PC-9 (cell line): Measurements from ENCODE around the gene MSLN. TPM values are rescaled to one million over a fixed set of nuclear protein-coding genes. Genes with fewer than 3 reads are reported as not detected.

Experiments
- BruUV-seq: library from RNA; stranded (reverse); fragments of 400-500 nt; replicated peaks from 2 replicates; lab custom pipeline; 2021; lab: Mats Ljungman, UMichigan
- CTCF ChIA-PET: fragments of 300-600 bp; sonication (Branson Sonifier 250); formaldehyde crosslinking; loops from one replicate; lab custom pipeline; 2022; ENCODE audit warnings: antibody characterized with exemption; lab: Charles Lee
- POLR2A ChIA-PET: fragments of 300-600 bp; sonication (Branson Sonifier 250); formaldehyde crosslinking; loops from one replicate; lab custom pipeline; 2022; ENCODE audit warnings: antibody characterized with exemption; ENCODE audit not compliant: unreplicated experiment; lab: Charles Lee
- DNase-seq, 2 experiments: peaks; one replicate each; pipeline versions ENCODE4 v3.0.0 to v3.0.0-alpha.2; 2015 to 2022; ENCODE audit warnings: mixed read lengths in 1 of 2
- H2AFZ ChIP-seq: fragments of 200-600 bp; sonication (generic); 2 replicates; pipeline ENCODE4 v1.8.1; 2017; ENCODE audit warnings: antibody characterized with exemption
- H3F3A ChIP-seq: fragments of 200-600 bp; sonication (generic); 2 replicates; pipeline ENCODE4 v1.8.1; 2017; ENCODE audit warnings: antibody characterized with exemption, mild to moderate bottlenecking, low read depth; ENCODE audit not compliant: insufficient read depth
- H3K27ac ChIP-seq: fragments of 200-600 bp; sonication (generic); 2 replicates; pipeline ENCODE4 v1.6.1; 2016; ENCODE audit warnings: mixed run types
- H3K27me3 ChIP-seq: fragments of 200-600 bp; sonication (generic); 2 replicates; pipeline ENCODE4 v1.6.1; 2016; ENCODE audit warnings: low read depth, mixed run types; ENCODE audit not compliant: insufficient read depth
- H3K36me3 ChIP-seq: fragments of 200-600 bp; sonication (generic); 2 replicates; pipeline ENCODE4 v1.6.1; 2016; ENCODE audit warnings: low read depth, mixed run types
- H3K4me1 ChIP-seq: fragments of 200-600 bp; sonication (generic); replicated peaks from 2 replicates; pipeline ENCODE4 v1.6.1; 2016; ENCODE audit warnings: mixed run types; ENCODE audit not compliant: insufficient read depth
- H3K4me2 ChIP-seq: fragments of 200-600 bp; sonication (generic); 2 replicates; pipeline ENCODE4 v1.6.1; 2017; ENCODE audit warnings: mixed run types
- H3K4me3 ChIP-seq: fragments of 200-600 bp; sonication (generic); 2 replicates; pipeline ENCODE4 v1.6.1; 2016; ENCODE audit warnings: mixed run types
- H3K79me2 ChIP-seq: fragments of 200-600 bp; sonication (generic); 2 replicates; pipeline ENCODE4 v1.6.1; 2017; ENCODE audit warnings: low read depth, mixed run types
- H3K9me2 ChIP-seq: fragments of 200-600 bp; sonication (generic); 2 replicates; pipeline ENCODE4 v1.8.1; 2017; ENCODE audit warnings: mild to moderate bottlenecking; ENCODE audit not compliant: insufficient read depth
- H3K9me3 ChIP-seq: fragments of 200-600 bp; sonication (generic); 2 replicates; pipeline ENCODE4 v1.8.1; 2016; ENCODE audit warnings: low read depth; ENCODE audit not compliant: insufficient read depth
- H4K20me1 ChIP-seq: fragments of 200-600 bp; sonication (generic); 2 replicates; pipeline ENCODE4 v1.8.1; 2017; ENCODE audit not compliant: insufficient read depth
- EZH2 ChIP-seq: fragments of 200-600 bp; sonication (generic); IDR thresholded peaks from 2 replicates; pipeline ENCODE4 v1.8.0; 2017; ENCODE audit warnings: antibody characterized with exemption, low read depth
- intact Hi-C: fragments of 100-400 bp; cut with micrococcal nuclease; formaldehyde crosslinking; loops from one replicate; pipeline ENCODE4 v1.10.0; 2022; ENCODE audit not compliant: unreplicated experiment
- total RNA-seq: library from RNA; stranded (reverse); gene quantifications from 2 replicates; pipeline ENCODE4 v1.2.3, GENCODE V29; 2021
- TF ChIP-seq, protein P1 (sequence below): fragments of 200-600 bp; sonication (generic); conservative IDR thresholded peaks from 2 replicates; pipeline ENCODE4 v1.6.1; 2017; ENCODE audit warnings: mixed run types, antibody characterized with exemption, mild to moderate bottlenecking, moderate library complexity

MSLN gene
- total RNA-seq, 1 experiment from 2014 or later, result 59.9 TPM

DNA sequence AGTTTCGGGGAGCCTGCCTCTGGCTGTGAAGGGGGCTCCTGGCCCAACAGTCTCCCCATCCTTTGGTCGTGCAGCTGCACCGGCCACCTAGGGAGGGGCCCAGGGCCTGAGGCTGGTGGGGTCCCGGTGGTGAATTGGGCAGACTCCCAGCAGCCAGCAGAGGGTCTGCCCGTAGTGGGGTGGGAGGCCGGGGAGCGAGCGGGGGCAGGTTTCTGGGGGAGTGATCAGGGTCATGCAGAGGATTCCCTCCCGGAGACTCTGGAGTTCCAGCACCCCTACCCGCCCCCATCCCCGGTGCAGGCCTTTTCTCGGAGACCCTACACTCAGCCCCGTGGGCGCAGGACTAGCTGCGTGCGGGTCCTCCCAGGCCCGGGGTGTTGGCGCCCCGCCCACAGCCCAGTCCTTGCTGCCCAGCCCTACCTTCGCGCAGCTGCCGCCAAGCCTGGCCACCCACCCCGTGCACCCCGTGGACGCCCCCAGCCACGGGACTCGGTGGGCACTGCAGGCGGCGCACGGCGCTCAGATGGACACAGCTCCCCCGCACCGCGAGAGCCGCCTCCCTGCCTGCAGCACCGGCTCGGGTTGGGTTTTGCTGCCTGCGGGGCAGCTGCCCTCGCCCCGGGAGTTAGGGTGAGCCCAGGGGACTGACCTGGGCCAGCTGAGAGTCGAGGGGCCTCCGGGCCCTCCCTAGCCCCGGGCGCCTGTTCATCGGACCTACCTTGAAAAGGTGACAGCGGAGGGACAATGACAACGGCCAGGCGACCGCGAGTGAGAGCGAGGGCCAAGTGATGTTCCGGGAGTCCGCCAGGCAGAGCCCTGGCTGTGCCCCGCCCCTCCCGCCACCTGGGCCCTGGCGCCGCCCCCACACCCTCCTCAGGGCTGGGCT is 39.7 kb downstream of the MSLN start, which contains the start of gene GNG13:
GNG13 (minus strand) TSS at position 787 of the 886 bp plus-strand sequence. CDS start 1,657 bp downstream, outside the sequence.
- Histone ChIP-seq H4K20me1 (peaks cover 17% of the 10 kb centered on the region), H3K27me3 (peaks cover 27% of the 10 kb centered on the region), H3K4me2 (peak within 1 kb of the TSS; percentile 38; the same call in 1 of the 2 replicates), H3K4me3 (no peak within 1 kb of the TSS), H3F3A (peaks cover 26% of the 10 kb centered on the region), H3K79me2 (no peaks in the 10 kb centered on the region), H3K4me1 (peaks cover 14% of the 10 kb centered on the region), H3K36me3 (no peaks in the 10 kb centered on the region), H3K27ac (no peak within 1 kb of the TSS), H3K9me3 (no peaks in the 10 kb centered on the region), H2AFZ (no peak within 1 kb of the TSS), H3K9me2 (no peaks in the 10 kb centered on the region)
- ChIA-PET CTCF (no interaction called here), POLR2A (no interaction called here)
- TF ChIP-seq, protein P1, sequence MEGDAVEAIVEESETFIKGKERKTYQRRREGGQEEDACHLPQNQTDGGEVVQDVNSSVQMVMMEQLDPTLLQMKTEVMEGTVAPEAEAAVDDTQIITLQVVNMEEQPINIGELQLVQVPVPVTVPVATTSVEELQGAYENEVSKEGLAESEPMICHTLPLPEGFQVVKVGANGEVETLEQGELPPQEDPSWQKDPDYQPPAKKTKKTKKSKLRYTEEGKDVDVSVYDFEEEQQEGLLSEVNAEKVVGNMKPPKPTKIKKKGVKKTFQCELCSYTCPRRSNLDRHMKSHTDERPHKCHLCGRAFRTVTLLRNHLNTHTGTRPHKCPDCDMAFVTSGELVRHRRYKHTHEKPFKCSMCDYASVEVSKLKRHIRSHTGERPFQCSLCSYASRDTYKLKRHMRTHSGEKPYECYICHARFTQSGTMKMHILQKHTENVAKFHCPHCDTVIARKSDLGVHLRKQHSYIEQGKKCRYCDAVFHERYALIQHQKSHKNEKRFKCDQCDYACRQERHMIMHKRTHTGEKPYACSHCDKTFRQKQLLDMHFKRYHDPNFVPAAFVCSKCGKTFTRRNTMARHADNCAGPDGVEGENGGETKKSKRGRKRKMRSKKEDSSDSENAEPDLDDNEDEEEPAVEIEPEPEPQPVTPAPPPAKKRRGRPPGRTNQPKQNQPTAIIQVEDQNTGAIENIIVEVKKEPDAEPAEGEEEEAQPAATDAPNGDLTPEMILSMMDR, result no peak
- TF ChIP-seq EZH2, result no peak
- DNase-seq, result no peak
- intact Hi-C loops, result no loop called here
- BruUV-seq, result no TSS peak

DNA sequence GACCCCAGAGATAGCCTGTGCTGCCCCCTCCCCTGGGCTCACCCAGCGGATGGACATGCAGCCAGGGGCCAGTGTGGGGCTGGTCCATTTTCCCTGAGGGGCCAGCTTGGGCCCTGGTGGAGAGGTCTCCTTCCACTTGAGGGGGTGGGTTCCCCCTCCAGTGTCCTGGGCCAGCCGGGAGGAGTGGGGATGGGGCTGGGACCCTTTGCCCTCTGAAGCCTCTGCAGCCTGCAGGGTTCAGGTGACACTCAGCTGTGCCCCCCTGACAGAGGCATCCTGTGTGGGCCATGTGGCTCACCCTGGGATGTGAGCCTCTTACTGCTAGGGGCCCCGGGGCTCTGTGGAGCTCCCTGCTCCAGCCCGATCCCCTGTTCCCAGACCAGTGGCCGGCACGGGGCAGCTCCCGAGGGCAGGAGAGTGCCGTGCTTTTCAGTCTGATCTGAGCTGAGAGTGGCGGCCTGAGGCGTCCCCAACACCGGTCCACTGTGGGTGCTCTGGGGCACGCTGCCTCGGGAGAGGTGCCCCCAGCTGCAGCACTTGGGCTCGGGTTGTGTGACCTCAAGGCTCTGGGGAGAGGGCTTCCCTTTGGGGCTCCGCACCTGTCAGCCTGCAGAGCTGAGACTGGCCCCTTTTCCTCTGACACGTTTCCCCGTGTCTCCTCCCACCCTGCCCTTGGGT is 40.4 kb downstream of the MSLN start:
- ChIA-PET CTCF (no interaction called here), POLR2A (no interaction called here)
- Histone ChIP-seq H3F3A (peaks cover 23% of the 10 kb centered on the region), H3K9me3 (no peaks in the 10 kb centered on the region), H3K79me2 (0 out of 2 replicates have a peak, but pooled peaks cover 3% of the 10 kb centered on the region), H3K36me3 (no peaks in the 10 kb centered on the region), H3K4me1 (peaks cover 9% of the 10 kb centered on the region), H3K4me3 (no peak overlapping the region), H3K27me3 (peaks cover 27% of the 10 kb centered on the region), H4K20me1 (peaks cover 14% of the 10 kb centered on the region), H3K27ac (no peak overlapping the region), H3K4me2 (no peak overlapping the region), H2AFZ (no peak overlapping the region), H3K9me2 (no peaks in the 10 kb centered on the region)
- no TSS peak for BruUV-seq
- DNase-seq, result no peak
- intact Hi-C loops, result no loop called here
- TF ChIP-seq EZH2, result no peak
- TF ChIP-seq, protein P1, result no peak

DNA sequence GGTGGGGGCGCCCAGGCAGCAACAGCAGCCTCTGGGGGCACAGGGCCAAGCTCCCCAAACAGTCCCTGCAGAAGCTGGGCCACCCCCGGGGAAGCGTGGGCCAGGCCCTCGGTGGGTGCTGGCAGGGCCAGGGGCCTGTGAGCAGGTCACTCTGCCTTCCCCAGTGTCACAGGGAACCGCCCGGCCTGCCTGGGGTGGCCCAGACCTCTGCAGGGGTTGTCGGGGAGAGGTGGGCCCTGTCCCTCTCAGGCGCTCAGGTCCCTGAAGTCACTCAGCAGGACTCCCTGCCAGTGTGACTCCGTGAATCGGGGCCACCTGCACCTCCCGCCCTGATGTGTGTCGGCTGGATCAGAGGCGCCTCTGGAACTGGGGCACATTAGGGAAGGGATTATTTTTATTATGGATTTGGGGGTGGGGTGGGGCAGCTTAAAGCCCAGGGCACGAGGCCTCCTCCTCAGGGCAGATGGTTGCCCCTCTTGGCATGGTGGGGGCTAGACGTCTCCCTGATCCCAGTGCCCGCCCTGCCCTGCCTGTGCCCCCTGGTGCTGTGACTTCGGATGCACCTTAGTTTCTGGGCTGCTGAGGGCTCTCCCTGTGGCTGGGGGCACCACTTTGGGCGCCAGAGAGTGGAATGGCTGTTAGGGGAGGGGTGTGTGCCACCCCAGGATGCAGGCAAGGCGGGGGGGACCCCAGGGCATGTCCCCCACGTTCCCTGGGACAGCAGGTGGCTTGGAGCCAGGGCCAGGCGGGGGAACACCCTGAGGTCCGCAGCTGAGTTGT is 41.2 kb downstream of the MSLN start:
- Histone ChIP-seq H3K4me1 (peaks cover 1% of the 10 kb centered on the region; the same call in 1 of the 2 replicates), H3K27me3 (peaks cover 27% of the 10 kb centered on the region), H3F3A (peaks cover 16% of the 10 kb centered on the region; the same call in 1 of the 2 replicates), H3K36me3 (no peaks in the 10 kb centered on the region), H3K4me3 (no peak overlapping the region), H3K79me2 (peaks cover 9% of the 10 kb centered on the region; the same call in 1 of the 2 replicates), H3K9me2 (no peaks in the 10 kb centered on the region), H4K20me1 (peaks cover 6% of the 10 kb centered on the region), H3K9me3 (no peaks in the 10 kb centered on the region), H3K4me2 (no peak overlapping the region), H2AFZ (no peak overlapping the region), H3K27ac (no peak overlapping the region)
- no peak for TF ChIP-seq EZH2
- TF ChIP-seq, protein P1, result no peak
- POLR2A ChIA-PET, result no interaction called here
- DNase-seq, result no peak
- CTCF ChIA-PET, result no interaction called here
- no TSS peak for BruUV-seq
- intact Hi-C loops, result no loop called here
